Neural progenitor cell (in vitro differentiated cells): ENCODE data around the gene OTUD4.

ENCODE experiments used
- EZH2 ChIP-seq: fragments of 200-600 bp; sonication (generic); IDR thresholded peaks from 2 replicates; pipeline ENCODE4 v1.6.1; 2017; ENCODE audit warnings: antibody characterized with exemption, mild to moderate bottlenecking, moderate library complexity
- EZH2phosphoT487 ChIP-seq: fragments of 200-600 bp; sonication (generic); IDR thresholded peaks from 2 replicates; pipeline ENCODE4 v1.6.1; 2017; ENCODE audit warnings: antibody characterized with exemption
- TF ChIP-seq, protein P1 (sequence below): fragments of 200-600 bp; sonication (generic); IDR thresholded peaks from 2 replicates; pipeline ENCODE4 v1.5.1; 2017; ENCODE audit warnings: antibody characterized with exemption, mild to moderate bottlenecking

DNA sequence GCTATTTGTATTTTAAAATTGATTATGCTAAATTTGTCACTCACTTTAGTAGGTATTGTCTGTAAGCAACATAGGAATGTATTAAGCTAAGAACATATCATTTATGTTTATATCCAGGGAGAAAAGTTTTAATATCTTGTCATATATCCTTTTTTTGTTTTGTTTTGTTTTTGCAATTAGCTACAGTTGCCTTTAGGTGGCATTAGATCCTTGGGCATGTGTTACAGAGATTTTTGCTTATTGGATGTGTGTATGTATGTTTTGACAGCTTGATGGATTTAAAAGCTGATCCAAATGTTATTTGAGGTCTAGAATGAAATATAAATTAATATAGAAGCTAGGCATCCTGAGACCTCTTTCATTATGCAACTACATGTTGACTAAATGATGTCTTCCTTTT, 36.1 kb upstream of the OTUD4 start:
- TF ChIP-seq, protein P1, sequence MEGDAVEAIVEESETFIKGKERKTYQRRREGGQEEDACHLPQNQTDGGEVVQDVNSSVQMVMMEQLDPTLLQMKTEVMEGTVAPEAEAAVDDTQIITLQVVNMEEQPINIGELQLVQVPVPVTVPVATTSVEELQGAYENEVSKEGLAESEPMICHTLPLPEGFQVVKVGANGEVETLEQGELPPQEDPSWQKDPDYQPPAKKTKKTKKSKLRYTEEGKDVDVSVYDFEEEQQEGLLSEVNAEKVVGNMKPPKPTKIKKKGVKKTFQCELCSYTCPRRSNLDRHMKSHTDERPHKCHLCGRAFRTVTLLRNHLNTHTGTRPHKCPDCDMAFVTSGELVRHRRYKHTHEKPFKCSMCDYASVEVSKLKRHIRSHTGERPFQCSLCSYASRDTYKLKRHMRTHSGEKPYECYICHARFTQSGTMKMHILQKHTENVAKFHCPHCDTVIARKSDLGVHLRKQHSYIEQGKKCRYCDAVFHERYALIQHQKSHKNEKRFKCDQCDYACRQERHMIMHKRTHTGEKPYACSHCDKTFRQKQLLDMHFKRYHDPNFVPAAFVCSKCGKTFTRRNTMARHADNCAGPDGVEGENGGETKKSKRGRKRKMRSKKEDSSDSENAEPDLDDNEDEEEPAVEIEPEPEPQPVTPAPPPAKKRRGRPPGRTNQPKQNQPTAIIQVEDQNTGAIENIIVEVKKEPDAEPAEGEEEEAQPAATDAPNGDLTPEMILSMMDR, result peak; percentile 69
- no peak for TF ChIP-seq EZH2phosphoT487
- no peak for TF ChIP-seq EZH2
